ENCODE data around the gene GJD2.

Gene GJD2

GRCh38 chr15:34739346-34739745 is 15.5 kb downstream of the GJD2 start:
- no peak overlapping the region for H3K4me3 ChIP-seq (ENCODE audit: low read depth, low read length)
- TF ChIP-seq CTCF (IDR thresholded peaks at IDR 0.05; ENCODE audit: control insufficient read depth, extremely low read depth, insufficient read depth) = no peak
- no peak for DNase-seq (ENCODE audit: low read depth)

GRCh38 chr15:34738002-34738401 is 16.8 kb downstream of the GJD2 start:
- H3K4me3 ChIP-seq (ENCODE audit: low read depth, low read length) = no peak overlapping the region
- no peak for DNase-seq (ENCODE audit: low read depth)
- TF ChIP-seq CTCF (IDR thresholded peaks at IDR 0.05; ENCODE audit: control insufficient read depth, extremely low read depth, insufficient read depth) = no peak

- no peak overlapping the region for H3K4me3 ChIP-seq (ENCODE audit: low read depth, low read length)
- no peak for TF ChIP-seq CTCF (IDR thresholded peaks at IDR 0.05; ENCODE audit: control insufficient read depth, extremely low read depth, insufficient read depth)
- no peak for DNase-seq (ENCODE audit: low read depth)
These were observed 17.3 kb downstream of the GJD2 start for GRCh38 chr15:34737477-34737876.

- no peak overlapping the region for H3K4me3 ChIP-seq (ENCODE audit: low read depth, low read length)
- DNase-seq (ENCODE audit: low read depth) = no peak
- TF ChIP-seq CTCF (IDR thresholded peaks at IDR 0.05; ENCODE audit: control insufficient read depth, extremely low read depth, insufficient read depth) = no peak
These were observed 20.5 kb downstream of the GJD2 start for GRCh38 chr15:34734303-34734702.

- H3K4me3 ChIP-seq (ENCODE audit: low read depth, low read length) = no peak overlapping the region
- no peak for TF ChIP-seq CTCF (IDR thresholded peaks at IDR 0.05; ENCODE audit: control insufficient read depth, extremely low read depth, insufficient read depth)
- DNase-seq (ENCODE audit: low read depth) = no peak
These were observed 21.2 kb downstream of the GJD2 start for GRCh38 chr15:34733621-34734020.

GRCh38 chr15:34732430-34732829 is 22.4 kb downstream of the GJD2 start:
- no peak for TF ChIP-seq CTCF (IDR thresholded peaks at IDR 0.05; ENCODE audit: control insufficient read depth, extremely low read depth, insufficient read depth)
- H3K4me3 ChIP-seq (ENCODE audit: low read depth, low read length) = no peak overlapping the region
- no peak for DNase-seq (ENCODE audit: low read depth)

- H3K4me3 ChIP-seq (ENCODE audit: low read depth, low read length) = no peak overlapping the region
- no peak for DNase-seq (ENCODE audit: low read depth)
- no peak for TF ChIP-seq CTCF (IDR thresholded peaks at IDR 0.05; ENCODE audit: control insufficient read depth, extremely low read depth, insufficient read depth)
These were observed 24.1 kb downstream of the GJD2 start for GRCh38 chr15:34730701-34731100.

Measured in LNCaP clone FGC (cell line).